Skeletal muscle satellite cell (primary cell): Measurements from ENCODE around the gene NDUFAF8.

Experiments
- H3K27me3 ChIP-seq: 2 replicates; pipeline ENCODE4 v1.7.0; 2013; ENCODE audit warnings: low read length; ENCODE audit not compliant: control insufficient read depth, insufficient read depth
- H3K36me3 ChIP-seq: 2 replicates; pipeline ENCODE4 v1.7.0; 2013; ENCODE audit warnings: mild to moderate bottlenecking, control low read depth, low read length; ENCODE audit not compliant: insufficient read depth
- H3K4me1 ChIP-seq: 2 replicates; pipeline ENCODE4 v1.7.0; 2013; ENCODE audit warnings: low read length; ENCODE audit not compliant: control insufficient read depth, insufficient read depth
- H3K4me2 ChIP-seq: 2 replicates; pipeline ENCODE4 v1.7.0; 2013; ENCODE audit warnings: mild to moderate bottlenecking, low read length
- H3K4me3 ChIP-seq: 2 replicates; pipeline ENCODE4 v1.7.0; 2013; ENCODE audit warnings: low read length
- H3K9ac ChIP-seq: 2 replicates; pipeline ENCODE4 v1.7.0; 2013; ENCODE audit warnings: mild to moderate bottlenecking, low read depth, low read length, moderate library complexity
- H3K9me3 ChIP-seq: replicated peaks from 2 replicates; pipeline ENCODE4 v1.7.0; 2013; ENCODE audit warnings: mild to moderate bottlenecking, control low read depth, low read length

NDUFAF8 gene

DNA sequence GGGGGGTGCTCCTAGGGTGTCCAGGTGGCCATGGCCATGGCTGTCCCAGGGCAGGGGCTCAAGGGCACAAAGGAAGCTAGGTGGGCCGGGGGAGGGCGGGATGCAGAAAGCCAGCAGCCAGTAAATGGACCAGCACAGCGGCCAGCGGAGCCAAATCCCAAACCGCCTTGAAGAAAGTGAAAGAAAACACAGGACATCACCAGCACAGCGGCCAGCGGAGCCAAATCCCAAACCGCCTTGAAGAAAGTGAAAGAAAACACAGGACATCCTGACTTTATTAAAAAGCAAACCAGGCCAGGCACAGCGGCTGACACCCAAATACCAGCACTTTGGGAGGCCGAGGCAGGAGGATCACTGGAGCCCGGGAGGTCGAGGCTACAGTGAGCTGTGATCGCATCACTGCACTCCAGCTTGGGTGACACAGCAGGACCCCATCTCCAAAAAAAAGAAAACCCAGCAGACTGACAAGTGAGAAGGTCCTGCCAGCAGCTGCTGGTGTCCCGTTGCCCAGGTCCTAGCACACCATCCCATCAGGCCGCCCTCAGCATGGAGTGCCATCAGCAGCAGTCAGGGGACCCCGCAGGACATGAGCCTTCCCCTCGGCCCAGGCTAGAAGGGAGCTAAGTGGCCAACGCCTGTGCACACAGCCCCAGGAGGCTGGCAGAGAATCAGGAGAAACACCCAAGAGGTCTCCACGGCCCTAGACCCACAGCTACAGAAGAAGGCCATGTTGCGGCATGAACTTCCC, 39.0 kb downstream of the NDUFAF8 start:
- peaks cover 59% of the 10 kb centered on the region for H3K36me3 ChIP-seq
- no peaks in the 10 kb centered on the region for H3K4me1 ChIP-seq
- H3K9ac ChIP-seq: no peak overlapping the region

DNA sequence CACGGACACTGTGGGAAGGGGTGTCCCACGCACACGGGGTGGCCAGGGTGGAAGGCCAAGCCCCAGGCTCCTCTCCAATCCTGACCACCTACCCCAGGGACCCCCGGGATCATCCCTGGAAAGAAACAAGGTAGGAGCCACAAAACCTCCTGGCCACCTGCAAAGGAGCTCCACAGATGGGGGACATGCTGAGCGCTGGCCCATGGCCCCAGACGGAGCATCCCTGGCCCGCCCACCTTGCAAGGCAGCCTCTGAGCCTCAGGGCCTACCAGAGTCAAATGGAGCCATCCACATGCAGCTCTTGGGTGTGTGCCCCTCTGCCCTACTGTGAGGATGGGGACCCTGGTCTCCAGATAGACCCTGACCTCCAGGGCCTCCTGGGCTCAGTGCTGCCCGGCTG, 39.7 kb downstream of the NDUFAF8 start:
- H3K4me1 ChIP-seq: no peaks in the 10 kb centered on the region
- H3K36me3 ChIP-seq: peaks cover 52% of the 10 kb centered on the region
- H3K9me3 ChIP-seq: no peaks in the 10 kb centered on the region
- H3K27me3 ChIP-seq: no peaks in the 10 kb centered on the region
- no peak overlapping the region for H3K9ac ChIP-seq
- no peak overlapping the region for H3K4me3 ChIP-seq
- no peak overlapping the region for H3K4me2 ChIP-seq

More for the DNA sequence above, 39.0 kb downstream of the NDUFAF8 start:
- Histone ChIP-seq H3K4me2 (no peak overlapping the region), H3K9me3 (no peaks in the 10 kb centered on the region), H3K4me3 (no peak overlapping the region), H3K27me3 (no peaks in the 10 kb centered on the region)

DNA sequence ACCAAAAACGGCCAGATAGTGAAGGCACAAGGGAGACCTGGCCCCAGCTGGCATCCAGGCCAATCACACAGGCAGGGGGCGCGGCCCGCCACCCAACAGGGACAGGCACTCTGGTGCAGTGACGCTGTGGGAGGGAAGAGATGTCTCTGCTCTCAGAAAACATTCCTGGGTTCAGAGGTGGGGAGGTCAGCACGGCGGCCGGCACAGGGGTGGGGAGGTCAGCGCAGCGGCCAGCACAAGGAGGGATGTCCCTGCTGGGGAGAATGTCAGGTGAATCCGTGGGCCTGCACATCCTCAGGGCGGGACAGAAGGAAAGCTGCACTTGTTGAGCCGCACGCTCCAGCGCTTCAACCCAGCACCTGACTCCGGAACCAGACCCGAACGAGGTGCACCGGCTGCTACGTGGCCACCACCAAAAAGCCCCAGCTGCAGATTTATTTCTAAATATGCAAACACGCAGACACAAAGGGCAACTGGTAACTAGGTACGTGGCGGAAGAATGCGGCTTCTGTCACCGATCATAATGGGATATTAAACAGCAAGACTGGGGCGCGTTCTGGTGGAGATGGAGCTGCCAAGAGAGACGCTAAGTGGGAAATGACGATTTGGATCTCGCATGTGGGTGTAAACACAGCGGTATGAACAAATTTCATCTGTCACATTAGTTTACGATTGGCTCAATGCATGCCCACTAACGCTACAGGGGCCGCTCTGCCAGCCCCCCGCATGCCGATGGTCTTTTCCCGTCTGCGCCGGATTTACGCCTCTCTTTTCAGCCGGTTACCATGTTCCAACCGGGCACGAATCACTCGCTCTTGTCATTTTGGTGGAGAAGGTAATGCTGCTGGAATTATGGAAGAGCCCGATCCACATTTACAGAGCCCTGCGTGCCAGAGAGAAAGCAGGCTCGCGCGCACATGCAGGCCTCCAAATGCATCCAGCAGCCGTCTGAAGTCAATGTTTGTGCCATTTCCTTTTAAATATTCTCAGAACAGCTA, 40.5 kb downstream of the NDUFAF8 start:
- no peaks in the 10 kb centered on the region for H3K4me1 ChIP-seq
- H3K9ac ChIP-seq: no peak overlapping the region
- H3K4me2 ChIP-seq: no peak overlapping the region
- H3K4me3 ChIP-seq: no peak overlapping the region
- H3K36me3 ChIP-seq: peaks cover 44% of the 10 kb centered on the region
- H3K9me3 ChIP-seq: no peaks in the 10 kb centered on the region
- no peaks in the 10 kb centered on the region for H3K27me3 ChIP-seq

DNA sequence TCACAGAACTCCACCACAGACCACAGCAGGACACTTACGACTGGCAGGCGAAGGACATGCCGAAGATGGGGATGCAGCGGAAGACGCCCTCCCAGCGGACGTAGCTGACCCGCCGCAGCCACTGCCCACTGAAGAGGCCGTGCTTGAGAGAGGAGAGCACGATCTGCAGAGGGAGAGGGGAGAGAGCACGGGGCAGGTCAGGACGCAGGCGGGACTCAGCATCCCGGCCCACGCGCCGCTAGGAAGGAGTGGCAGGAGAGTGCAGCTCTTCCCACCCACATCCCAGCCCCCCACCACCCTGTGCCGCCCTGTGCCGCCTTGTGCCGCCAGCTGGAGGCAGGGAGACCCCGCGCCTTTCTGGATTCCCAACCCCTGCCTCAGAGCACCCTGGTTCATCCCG, 41.5 kb downstream of the NDUFAF8 start:
- H3K9ac ChIP-seq: no peak overlapping the region
- H3K36me3 ChIP-seq: peaks cover 38% of the 10 kb centered on the region

DNA sequence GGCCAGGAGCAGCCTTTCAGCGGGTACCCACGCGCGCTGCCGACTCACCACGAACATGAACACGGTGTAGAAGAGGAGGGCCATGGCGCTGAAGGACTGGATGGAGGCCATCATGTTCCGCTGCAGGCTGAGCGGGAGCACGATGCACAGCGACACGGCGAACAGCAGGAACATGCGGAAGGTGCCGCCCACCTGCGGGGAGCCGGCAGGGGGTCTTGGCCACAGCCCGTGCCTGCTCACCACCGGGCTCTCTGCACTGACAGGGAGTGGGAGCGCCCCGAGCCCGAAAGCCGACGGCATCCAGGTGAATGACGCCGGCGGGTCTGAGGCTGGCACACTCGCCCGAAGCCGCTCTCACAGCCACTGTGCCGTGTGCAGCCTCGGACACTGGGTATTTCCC, 43.0 kb downstream of the NDUFAF8 start:
- peaks cover 29% of the 10 kb centered on the region for H3K36me3 ChIP-seq
- no peak overlapping the region for H3K4me3 ChIP-seq
- H3K4me1 ChIP-seq: no peaks in the 10 kb centered on the region

More for the DNA sequence above, 41.5 kb downstream of the NDUFAF8 start:
- H3K27me3 ChIP-seq: no peaks in the 10 kb centered on the region
- H3K9me3 ChIP-seq: no peaks in the 10 kb centered on the region
- H3K4me1 ChIP-seq: no peaks in the 10 kb centered on the region
- H3K4me2 ChIP-seq: no peak overlapping the region
- H3K4me3 ChIP-seq: no peak overlapping the region

DNA sequence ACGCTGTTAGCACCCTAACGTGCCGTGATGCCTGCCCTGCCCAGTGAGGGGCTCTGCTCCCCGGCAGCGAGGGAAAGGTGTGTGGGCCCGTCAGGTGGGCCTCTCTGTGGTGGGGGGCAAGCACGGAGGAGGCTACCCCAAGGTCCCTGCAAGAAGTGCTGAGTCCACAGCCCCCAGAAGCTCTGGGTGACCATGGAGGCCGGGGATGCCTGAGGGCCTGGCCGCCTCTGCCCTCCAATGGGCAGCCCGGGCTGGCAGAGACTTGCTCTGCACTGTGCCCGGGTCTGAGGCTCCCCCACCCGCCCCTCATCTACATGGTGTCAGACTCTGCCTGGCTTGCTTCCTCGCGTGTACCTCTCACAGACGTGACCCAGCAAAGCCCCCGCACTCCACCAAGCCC, 43.8 kb downstream of the NDUFAF8 start:
- H3K36me3 ChIP-seq: peaks cover 30% of the 10 kb centered on the region
- no peak overlapping the region for H3K4me3 ChIP-seq
- no peak overlapping the region for H3K9ac ChIP-seq
- H3K9me3 ChIP-seq: no peaks in the 10 kb centered on the region
- no peaks in the 10 kb centered on the region for H3K27me3 ChIP-seq
- H3K4me1 ChIP-seq: no peaks in the 10 kb centered on the region
- H3K4me2 ChIP-seq: no peak overlapping the region

More for the DNA sequence above, 43.0 kb downstream of the NDUFAF8 start:
- Histone ChIP-seq H3K9me3 (no peaks in the 10 kb centered on the region), H3K27me3 (no peaks in the 10 kb centered on the region), H3K4me2 (no peak overlapping the region), H3K9ac (no peak overlapping the region)

DNA sequence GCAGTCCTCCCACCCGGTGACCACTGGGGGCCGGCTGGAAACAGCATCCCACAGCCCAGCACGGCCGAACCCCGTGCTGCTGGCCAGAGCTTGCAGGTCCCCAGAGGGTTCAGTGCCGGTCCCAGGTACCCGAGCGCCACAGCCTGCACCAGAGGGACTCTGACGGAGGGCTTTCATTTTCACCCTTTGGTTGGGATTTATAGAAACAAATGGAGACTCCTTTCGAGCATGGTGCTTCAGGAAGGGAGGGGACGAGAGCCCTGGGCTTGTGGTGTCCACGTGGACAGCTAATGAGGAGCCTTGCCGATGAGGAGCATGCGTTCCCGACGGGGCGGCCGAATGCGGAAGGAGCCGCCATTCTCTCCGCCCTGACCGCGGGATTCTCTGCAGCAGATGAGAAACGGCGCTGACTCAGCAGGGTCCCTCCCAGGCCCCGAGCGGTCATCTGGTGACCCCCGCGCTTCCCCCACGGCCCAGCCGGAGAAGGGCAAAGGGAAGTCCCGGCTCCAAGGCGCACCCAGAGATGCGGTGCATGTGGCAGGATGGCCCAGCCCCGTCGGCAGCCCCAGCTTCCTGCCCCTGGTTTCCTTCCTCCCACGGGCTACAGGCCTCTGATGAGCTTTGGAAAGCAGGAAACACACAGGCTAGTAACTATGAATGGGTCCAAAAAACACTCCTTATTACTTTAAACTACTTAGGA, 46.2 kb downstream of the NDUFAF8 start:
- Histone ChIP-seq H3K36me3 (peaks cover 35% of the 10 kb centered on the region), H3K9me3 (no peaks in the 10 kb centered on the region), H3K4me2 (no peak overlapping the region), H3K27me3 (no peaks in the 10 kb centered on the region), H3K9ac (no peak overlapping the region), H3K4me1 (no peaks in the 10 kb centered on the region), H3K4me3 (no peak overlapping the region)

DNA sequence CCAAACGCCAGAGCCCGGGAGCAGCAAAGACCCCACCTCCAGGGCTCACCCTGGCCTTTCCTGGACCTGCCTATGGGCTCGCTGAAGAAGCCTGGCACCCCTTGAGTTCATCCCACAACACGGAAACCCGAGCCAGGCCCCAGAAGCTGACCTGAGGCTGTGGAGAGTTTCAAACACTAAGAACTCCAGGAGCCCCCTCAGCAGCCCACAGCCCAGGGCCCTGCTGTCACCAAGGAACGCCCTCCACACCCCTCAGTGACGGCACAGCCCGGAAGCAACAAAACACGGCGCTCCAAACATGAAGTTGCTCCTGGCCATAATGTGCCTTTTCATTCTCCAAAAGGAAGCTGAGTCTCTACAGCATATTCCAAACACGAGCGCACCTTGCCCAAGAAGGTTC, 46.8 kb downstream of the NDUFAF8 start:
- peaks cover 35% of the 10 kb centered on the region for H3K36me3 ChIP-seq
- no peaks in the 10 kb centered on the region for H3K4me1 ChIP-seq
- H3K9me3 ChIP-seq: no peaks in the 10 kb centered on the region
- H3K27me3 ChIP-seq: no peaks in the 10 kb centered on the region
- H3K4me3 ChIP-seq: no peak overlapping the region
- H3K4me2 ChIP-seq: no peak overlapping the region
- H3K9ac ChIP-seq: no peak overlapping the region

DNA sequence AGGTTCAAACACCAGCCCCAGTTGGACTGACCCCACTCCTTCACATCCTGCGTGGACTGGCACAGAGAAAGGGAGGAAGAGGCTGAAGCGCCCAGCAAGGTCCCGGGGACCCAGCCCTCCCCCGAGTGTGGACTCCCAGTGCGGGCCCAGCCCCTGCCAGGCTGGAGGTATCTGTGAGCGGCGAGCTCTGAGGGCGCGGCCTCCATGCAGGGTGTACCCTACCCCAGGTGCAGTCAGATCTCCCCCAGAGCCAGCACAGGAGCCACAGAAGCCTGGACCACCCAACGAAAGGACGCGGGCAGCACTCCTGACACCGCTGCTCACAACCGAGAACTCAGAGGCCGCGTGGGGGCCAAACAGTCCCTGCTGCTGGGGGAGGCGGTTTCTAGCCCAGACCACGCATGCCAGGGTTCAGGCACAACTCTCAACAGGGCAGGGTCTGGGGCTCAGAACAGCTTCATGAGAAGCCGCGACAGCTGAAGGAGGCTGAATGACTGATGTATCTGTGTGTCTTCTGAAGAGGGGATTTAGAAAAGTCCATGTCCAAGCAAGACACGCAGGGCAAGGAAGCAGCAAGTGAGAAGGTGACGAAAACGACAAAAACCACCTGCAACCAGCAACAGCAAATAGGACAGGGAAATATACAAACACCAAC, 47.5 kb downstream of the NDUFAF8 start:
- no peaks in the 10 kb centered on the region for H3K4me1 ChIP-seq
- no peak overlapping the region for H3K9ac ChIP-seq

DNA sequence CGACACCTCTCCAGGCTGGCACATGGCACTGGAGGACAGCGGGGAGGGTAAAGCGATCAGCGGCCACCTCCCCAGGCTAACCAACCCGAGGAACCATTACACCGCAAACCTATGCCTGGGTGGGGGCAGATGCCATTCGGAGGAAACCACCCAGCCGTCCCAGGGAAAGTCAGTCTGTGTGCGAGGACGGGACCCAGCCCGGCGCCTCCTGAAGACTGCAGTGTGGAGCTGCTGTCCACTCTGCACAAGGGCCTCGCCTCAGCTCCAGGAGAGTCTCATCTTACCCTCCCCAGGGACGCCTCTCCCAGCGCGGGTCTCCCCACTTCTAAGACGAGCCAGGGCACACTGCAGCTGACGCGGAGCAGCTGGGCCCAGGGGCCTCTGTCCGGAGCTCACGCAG, 48.0 kb downstream of the NDUFAF8 start:
- no peak overlapping the region for H3K4me3 ChIP-seq
- H3K27me3 ChIP-seq: no peaks in the 10 kb centered on the region
- peaks cover 30% of the 10 kb centered on the region for H3K36me3 ChIP-seq
- no peaks in the 10 kb centered on the region for H3K4me1 ChIP-seq
- no peak overlapping the region for H3K9ac ChIP-seq
- no peaks in the 10 kb centered on the region for H3K9me3 ChIP-seq
- no peak overlapping the region for H3K4me2 ChIP-seq

More for the DNA sequence above, 47.5 kb downstream of the NDUFAF8 start:
- Histone ChIP-seq H3K27me3 (no peaks in the 10 kb centered on the region), H3K4me3 (no peak overlapping the region), H3K4me2 (no peak overlapping the region), H3K36me3 (peaks cover 34% of the 10 kb centered on the region), H3K9me3 (no peaks in the 10 kb centered on the region)
